Activated B cell treated with CpG ODN at 0.5 μM for 24 hours (primary cell): ENCODE measurements around the gene PLEK. TPM values are rescaled to one million over a fixed set of nuclear protein-coding genes. Genes with fewer than 3 reads are reported as not detected.
A peak's percentile ranks its signal among the peaks of the same experiment; 100 is the strongest.

Source experiments
- ATAC-seq: fragments of 200-7000 bp; cut with Tn5 transposase; one replicate; pipeline ENCODE4 v1.10.0; 2021; ENCODE audit warnings: low read depth, mild to moderate bottlenecking, moderate library complexity
- CTCF ChIA-PET: fragments of 350-600 bp; sonication (Branson Sonifier 250); formaldehyde crosslinking; loops from one replicate; lab custom pipeline; 2021; ENCODE audit warnings: antibody characterized with exemption; lab: Charles Lee
- POLR2A ChIA-PET: fragments of 350-600 bp; sonication (Branson Sonifier 250); formaldehyde crosslinking; loops from one replicate; lab custom pipeline; 2021; ENCODE audit warnings: antibody characterized with exemption; lab: Charles Lee
- DNase-seq: peaks from one replicate; pipeline ENCODE4 v3.0.0; 2022
- H3K27ac Mint-ChIP-seq: one replicate; pipeline ENCODE4 v1.8.0; 2020; ENCODE audit warnings: mixed read lengths
- H3K27me3 Mint-ChIP-seq: one replicate; pipeline ENCODE4 v1.8.0; 2021; ENCODE audit warnings: mixed read lengths
- H3K36me3 Mint-ChIP-seq: one replicate; pipeline ENCODE4 v1.8.0; 2021; ENCODE audit warnings: low read depth, mixed read lengths
- H3K4me1 Mint-ChIP-seq: one replicate; pipeline ENCODE4 v1.8.0; 2021; ENCODE audit warnings: mixed read lengths
- H3K4me3 Mint-ChIP-seq: one replicate; pipeline ENCODE4 v1.8.0; 2020; ENCODE audit warnings: mild to moderate bottlenecking, mixed read lengths
- H3K9me3 Mint-ChIP-seq: one replicate; pipeline ENCODE4 v1.8.0; 2020; ENCODE audit warnings: mixed read lengths
- CTCF ChIP-seq: fragments of 200-600 bp; IDR thresholded peaks from one replicate; pipeline ENCODE4 v1.8.0; 2022; ENCODE audit warnings: antibody characterized with exemption, mild to moderate bottlenecking
- intact Hi-C: fragments of 100-400 bp; cut with micrococcal nuclease; formaldehyde crosslinking; loops from one replicate; pipeline ENCODE4 v1.15.1; 2024
- total RNA-seq: library from RNA; stranded (reverse); gene quantifications from 2 replicates; pipeline ENCODE4 v1.2.3, GENCODE V29; 2022

The PLEK gene
- total RNA-seq, 1 donor from 2014 or later: 140 TPM

- POLR2A ChIA-PET: interaction anchor here (1.1 to 1.6 kb wide), 3 partner anchors 12 to 49 kb away, joined by 3 to 5 read pairs (median 4); partner anchors contain the start of gene PLEK
- CTCF ChIA-PET: interaction anchor here (1.2 to 2.0 kb wide), 3 partner anchors 11 to 27 kb away, joined by 3 to 6 read pairs (median 4); no protein-coding TSS in a partner anchor
- no peaks in the 10 kb centered on the region for H3K27me3 Mint-ChIP-seq
- TF ChIP-seq CTCF: no peak
- H3K36me3 Mint-ChIP-seq: no peaks in the 10 kb centered on the region
- H3K4me3 Mint-ChIP-seq: no peak overlapping the region
- H3K4me1 Mint-ChIP-seq: peaks cover 98% of the 10 kb centered on the region
- H3K27ac Mint-ChIP-seq: no peak overlapping the region
- DNase-seq (no peak), ATAC-seq (no peak)
- intact Hi-C loops: no loop called here
- H3K9me3 Mint-ChIP-seq: peaks cover 2% of the 10 kb centered on the region
These were observed 49.4 kb downstream of the PLEK start for GRCh38 chr2:68414452-68414851.

- Mint-ChIP-seq H3K27me3 (no peaks in the 10 kb centered on the region), H3K27ac (no peak overlapping the region), H3K4me3 (no peak overlapping the region), H3K4me1 (peaks cover 98% of the 10 kb centered on the region), H3K36me3 (no peaks in the 10 kb centered on the region), H3K9me3 (no peaks in the 10 kb centered on the region)
- ATAC-seq (no peak), DNase-seq (no peak)
- POLR2A ChIA-PET: interaction anchor here (1.6 kb wide), 2 partner anchors 12 to 49 kb away, joined by 4 to 5 read pairs; partner anchors contain the start of gene PLEK
- CTCF ChIA-PET: interaction anchor here (1.6 to 2.0 kb wide), 2 partner anchors 12 to 27 kb away, joined by 4 to 6 read pairs; no protein-coding TSS in a partner anchor
- TF ChIP-seq CTCF: no peak
- intact Hi-C loops: no loop called here
These were observed 49.8 kb downstream of the PLEK start for GRCh38 chr2:68414876-68415275.

DNA sequence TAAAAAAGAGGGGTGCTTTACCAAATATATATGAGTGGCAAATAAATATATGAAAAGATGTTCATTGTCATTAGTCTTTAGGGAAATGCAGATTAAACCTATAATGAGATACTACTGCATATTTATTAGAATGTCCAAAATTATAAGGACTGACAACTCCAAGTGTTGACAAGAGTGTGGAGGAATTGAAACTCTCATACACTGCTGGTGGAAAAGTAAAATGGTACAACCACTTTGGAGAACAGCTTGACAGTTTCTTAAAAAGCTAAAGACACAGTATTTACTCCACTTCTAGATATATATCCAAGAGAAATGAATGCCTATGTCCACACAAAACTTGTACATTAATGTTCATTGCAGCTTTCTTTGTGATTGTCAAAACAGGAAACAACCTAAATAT, 50.4 kb downstream of the PLEK start:
- CTCF ChIA-PET: interaction anchor here (1.6 to 2.0 kb wide), 2 partner anchors 12 to 26 kb away, joined by 4 to 6 read pairs; no protein-coding TSS in a partner anchor
- DNase-seq (no peak), ATAC-seq (no peak)
- H3K4me3 Mint-ChIP-seq: no peak overlapping the region
- no peak for TF ChIP-seq CTCF
- H3K4me1 Mint-ChIP-seq: peaks cover 97% of the 10 kb centered on the region
- no peaks in the 10 kb centered on the region for H3K27me3 Mint-ChIP-seq
- POLR2A ChIA-PET: interaction anchor here (0.6 to 1.6 kb wide), 3 partner anchors 11 to 28 kb away, joined by 3 to 5 read pairs (median 4); no protein-coding TSS in a partner anchor
- no peaks in the 10 kb centered on the region for H3K9me3 Mint-ChIP-seq
- no peak overlapping the region for H3K27ac Mint-ChIP-seq
- intact Hi-C loops: no loop called here
- H3K36me3 Mint-ChIP-seq: no peaks in the 10 kb centered on the region

- no peak overlapping the region for H3K4me3 Mint-ChIP-seq
- TF ChIP-seq CTCF: no peak
- no peaks in the 10 kb centered on the region for H3K36me3 Mint-ChIP-seq
- POLR2A ChIA-PET: interaction anchor here (1.0 kb wide), 1 partner anchor 28 kb away, joined by 3 read pairs; no protein-coding TSS in a partner anchor
- no peak overlapping the region for H3K27ac Mint-ChIP-seq
- H3K9me3 Mint-ChIP-seq: no peaks in the 10 kb centered on the region
- DNase-seq: no peak
- CTCF ChIA-PET: no interaction called here
- intact Hi-C loops: no loop called here
- no peak for ATAC-seq
- H3K27me3 Mint-ChIP-seq: no peaks in the 10 kb centered on the region
- H3K4me1 Mint-ChIP-seq: peaks cover 98% of the 10 kb centered on the region
These were observed 51.1 kb downstream of the PLEK start for GRCh38 chr2:68416081-68416675.

- Mint-ChIP-seq H3K4me1 (peaks cover 90% of the 10 kb centered on the region), H3K9me3 (no peaks in the 10 kb centered on the region), H3K27me3 (no peaks in the 10 kb centered on the region), H3K27ac (peak overlapping the region; percentile 47), H3K36me3 (no peaks in the 10 kb centered on the region), H3K4me3 (peak overlapping the region; percentile 16)
- ChIA-PET CTCF (interaction anchor here (1.4 to 4.0 kb wide), 2 partner anchors 15 to 24 kb away, joined by 4 to 17 read pairs; no protein-coding TSS in a partner anchor), POLR2A (interaction anchor here (2.7 kb wide), 1 partner anchor 14 kb away, joined by 11 read pairs; no protein-coding TSS in a partner anchor)
- no peak for DNase-seq
- ATAC-seq: peak; percentile 72
- intact Hi-C loops: no loop called here
- TF ChIP-seq CTCF: no peak
These were observed 52.8 kb downstream of the PLEK start for GRCh38 chr2:68417926-68418325.
